Testis (tissue), 3 donors: Measurements from ENCODE around the gene ETS1. TPM values are rescaled to one million over a fixed set of nuclear protein-coding genes. Genes with fewer than 3 reads are reported as not detected.

Experiments
- DNase-seq: peaks from one replicate; pipeline ENCODE4 v3.0.0-alpha.2; 2019
- H3K27ac ChIP-seq, 2 donors: fragments of 200-600 bp; sonication (generic); one replicate each; pipeline ENCODE4 v1.5.1; 2019
- H3K27me3 ChIP-seq: fragments of 200-600 bp; sonication (generic); one replicate; pipeline ENCODE4 v1.5.1; 2019
- H3K36me3 ChIP-seq: fragments of 200-600 bp; sonication (generic); one replicate; pipeline ENCODE4 v1.5.1; 2017; ENCODE audit warnings: low read depth; ENCODE audit errors: missing control alignments
- H3K4me1 ChIP-seq: fragments of 200-600 bp; sonication (generic); one replicate; pipeline ENCODE4 v1.5.1; 2019
- H3K4me3 ChIP-seq, 2 donors: fragments of 200-600 bp; sonication (generic); one replicate each; pipeline ENCODE4 v1.5.1; 2017 to 2019
- H3K9me3 ChIP-seq: fragments of 200-600 bp; sonication (generic); one replicate; pipeline ENCODE4 v1.5.1; 2017
- POLR2A ChIP-seq: fragments of 450-650 bp; IDR thresholded peaks from one replicate; pipeline ENCODE4 v1.6.1; 2017; ENCODE audit warnings: antibody characterized with exemption, mild to moderate bottlenecking, moderate library complexity
- WGBS, 2 donors: methylation state at CpG; one replicate each; pipeline ENCODE4 v1.1.5; 2018; 5-methylcytosine and 5-hydroxymethylcytosine counted together
- intact Hi-C: fragments of 100-400 bp; cut with DNase I; formaldehyde crosslinking; loops from one replicate; pipeline ENCODE4 v1.15.1; 2023; ENCODE audit warnings: low total_unique reads
- polyA plus RNA-seq: library from polyadenylated mRNA; stranded (reverse); fragments of 350-450 nt; fragmentation: Illumina TruSeq; extraction: RNeasy Lipid Tissue Mini Kit (QIAGEN cat#74804); gene quantifications from one replicate; pipeline ENCODE4 v1.2.3, GENCODE V29; 2014; ENCODE audit warnings: low read depth, low replicate concordance; ENCODE audit not compliant: insufficient read depth
- total RNA-seq, 2 donors: library from RNA; depleted of rRNA; stranded (reverse); fragments of >200 nt; gene quantifications; one replicate each; pipeline ENCODE4 v1.2.3, GENCODE V29; 2016
- TF ChIP-seq, protein P1 (sequence below), 3 experiments: fragments of 450-650 bp in 2 of 3; fragments of 200-600 bp in 1 of 3; sonication (generic) in 1 of 3; IDR thresholded peaks; one replicate each; pipeline ENCODE4 v1.5.1; 2016 to 2019; ENCODE audit warnings: antibody characterized with exemption in 3 of 3, mild to moderate bottlenecking in 2 of 3, moderate library complexity in 1 of 3

The ETS1 gene
- total and polyA plus RNA-seq, 3 donors from 2014 or later, result 15.1 to 21.1 (median 15.3) TPM

DNA sequence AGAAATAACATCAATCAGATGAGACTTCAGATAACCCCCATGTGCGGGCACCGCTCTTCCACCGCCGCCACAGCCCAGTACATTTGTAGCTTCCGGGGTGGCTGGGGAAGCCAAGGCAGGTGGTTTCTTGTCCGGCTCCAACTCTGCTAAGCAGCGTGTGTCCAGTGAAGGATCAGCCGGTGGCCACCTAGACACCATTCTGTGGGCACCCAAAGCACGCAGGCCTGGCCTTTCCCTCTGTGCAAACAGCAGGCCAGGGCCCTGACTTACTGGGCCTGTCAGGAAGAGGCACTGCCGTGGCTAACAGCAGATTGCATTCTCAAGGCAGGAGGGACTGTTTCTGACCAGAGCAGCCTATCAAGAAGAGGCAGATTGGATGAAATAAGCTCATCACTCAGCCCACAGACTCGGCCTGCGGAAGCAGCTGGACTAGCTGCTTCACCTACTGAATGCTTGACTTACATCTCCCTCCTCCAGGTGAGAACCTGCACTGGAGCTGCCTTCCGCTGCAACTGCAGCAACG lies 74.8 kb downstream of the ETS1 start:
- H3K27me3 ChIP-seq, result no peaks in the 10 kb centered on the region
- intact Hi-C loops, result no loop called here
- H3K27ac ChIP-seq, result no peak overlapping the region
- no peak for DNase-seq
- no peak overlapping the region for H3K4me3 ChIP-seq
- H3K4me1 ChIP-seq, result peaks cover 17% of the 10 kb centered on the region
- H3K9me3 ChIP-seq, result no peaks in the 10 kb centered on the region
- no peaks in the 10 kb centered on the region for H3K36me3 ChIP-seq
- no peak for TF ChIP-seq POLR2A
- TF ChIP-seq, protein P1, sequence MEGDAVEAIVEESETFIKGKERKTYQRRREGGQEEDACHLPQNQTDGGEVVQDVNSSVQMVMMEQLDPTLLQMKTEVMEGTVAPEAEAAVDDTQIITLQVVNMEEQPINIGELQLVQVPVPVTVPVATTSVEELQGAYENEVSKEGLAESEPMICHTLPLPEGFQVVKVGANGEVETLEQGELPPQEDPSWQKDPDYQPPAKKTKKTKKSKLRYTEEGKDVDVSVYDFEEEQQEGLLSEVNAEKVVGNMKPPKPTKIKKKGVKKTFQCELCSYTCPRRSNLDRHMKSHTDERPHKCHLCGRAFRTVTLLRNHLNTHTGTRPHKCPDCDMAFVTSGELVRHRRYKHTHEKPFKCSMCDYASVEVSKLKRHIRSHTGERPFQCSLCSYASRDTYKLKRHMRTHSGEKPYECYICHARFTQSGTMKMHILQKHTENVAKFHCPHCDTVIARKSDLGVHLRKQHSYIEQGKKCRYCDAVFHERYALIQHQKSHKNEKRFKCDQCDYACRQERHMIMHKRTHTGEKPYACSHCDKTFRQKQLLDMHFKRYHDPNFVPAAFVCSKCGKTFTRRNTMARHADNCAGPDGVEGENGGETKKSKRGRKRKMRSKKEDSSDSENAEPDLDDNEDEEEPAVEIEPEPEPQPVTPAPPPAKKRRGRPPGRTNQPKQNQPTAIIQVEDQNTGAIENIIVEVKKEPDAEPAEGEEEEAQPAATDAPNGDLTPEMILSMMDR (IDR thresholded peaks at IDR 0.05), result no peak
- 80 to 88% methylated on average over 14 of the region's 14 CpGs for WGBS, 2 donors

DNA sequence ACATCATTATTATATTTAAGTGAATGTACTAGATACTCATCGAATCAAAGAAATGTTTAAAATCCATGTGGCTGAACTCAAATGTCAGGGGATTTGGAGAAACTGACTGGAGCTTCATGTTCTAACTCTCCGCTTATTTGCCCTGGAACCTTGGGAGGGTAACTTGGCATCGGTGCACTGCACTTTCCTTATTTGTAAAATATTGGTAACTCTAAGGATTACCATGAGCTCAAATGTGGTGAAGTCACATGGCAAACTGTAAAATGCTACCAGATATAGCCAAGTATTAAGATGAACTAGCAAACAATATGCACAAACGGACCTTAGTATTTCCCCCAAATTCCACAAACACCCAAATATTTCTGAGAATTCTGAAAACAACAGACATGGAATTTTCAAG lies 75.6 kb downstream of the ETS1 start:
- no peak overlapping the region for H3K4me3 ChIP-seq
- no peaks in the 10 kb centered on the region for H3K9me3 ChIP-seq
- H3K27ac ChIP-seq, result no peak overlapping the region
- TF ChIP-seq POLR2A, result no peak
- TF ChIP-seq, protein P1 (IDR thresholded peaks at IDR 0.05), result no peak
- H3K4me1 ChIP-seq, result peaks cover 17% of the 10 kb centered on the region
- H3K27me3 ChIP-seq, result no peaks in the 10 kb centered on the region
- H3K36me3 ChIP-seq, result no peaks in the 10 kb centered on the region
- WGBS, 2 donors, result 54% methylated on average over 4 of the region's 4 CpGs
- intact Hi-C loops, result no loop called here
- DNase-seq, result no peak

- no peaks in the 10 kb centered on the region for H3K27me3 ChIP-seq
- H3K4me1 ChIP-seq, result peaks cover 12% of the 10 kb centered on the region
- WGBS, 2 donors, result 84 to 86% methylated on average over 2 of the region's 2 CpGs
- DNase-seq, result no peak
- no peaks in the 10 kb centered on the region for H3K36me3 ChIP-seq
- no peak overlapping the region for H3K27ac ChIP-seq
- no peak overlapping the region for H3K4me3 ChIP-seq
- no peaks in the 10 kb centered on the region for H3K9me3 ChIP-seq
- TF ChIP-seq POLR2A, result no peak
- intact Hi-C loops, result no loop called here
Measured at GRCh38 chr11:128509621-128510389, 77.6 kb downstream of the ETS1 start.

- Histone ChIP-seq H3K27me3 (no peaks in the 10 kb centered on the region), H3K4me3 (no peak overlapping the region), H3K4me1 (peaks cover 12% of the 10 kb centered on the region), H3K27ac (no peak overlapping the region), H3K36me3 (no peaks in the 10 kb centered on the region), H3K9me3 (no peaks in the 10 kb centered on the region)
- intact Hi-C loops, result no loop called here
- TF ChIP-seq, protein P1 (IDR thresholded peaks at IDR 0.05), result no peak
- TF ChIP-seq POLR2A, result no peak
- DNase-seq, result no peak
- 76 to 87% methylated on average over 8 of the region's 8 CpGs for WGBS, 2 donors
Measured at GRCh38 chr11:128508770-128509510, 78.4 kb downstream of the ETS1 start.

- Histone ChIP-seq H3K27me3 (no peaks in the 10 kb centered on the region), H3K27ac (no peak overlapping the region), H3K9me3 (no peaks in the 10 kb centered on the region), H3K4me1 (peaks cover 12% of the 10 kb centered on the region), H3K36me3 (no peaks in the 10 kb centered on the region), H3K4me3 (no peak overlapping the region)
- DNase-seq, result no peak
- 63 to 65% methylated on average over 6 of the region's 6 CpGs for WGBS, 2 donors
- TF ChIP-seq POLR2A, result no peak
- TF ChIP-seq, protein P1 (IDR thresholded peaks at IDR 0.05), result no peak
- intact Hi-C loops, result no loop called here
Measured at GRCh38 chr11:128507936-128508335, 79.4 kb downstream of the ETS1 start.
